Astrocyte (in vitro differentiated cells and primary cell): ENCODE data around the gene ZC3H4. TPM values are rescaled to one million over a fixed set of nuclear protein-coding genes. Genes with fewer than 3 reads are reported as not detected.

Experiments
- DNase-seq: peaks from one replicate; pipeline ENCODE4 v3.0.0-alpha.2; 2010; ENCODE audit warnings: low read depth
- FAIRE-seq: peaks from 2 replicates; lab custom pipeline; 2011; peaks lifted over from hg19 to GRCh38; lab: Jason Lieb, UNC
- H2AFZ ChIP-seq: 2 replicates; pipeline ENCODE4 v1.6.0; 2012; ENCODE audit warnings: low read depth, low read length, inconsistent platforms
- H3K27ac ChIP-seq: 2 replicates; pipeline ENCODE4 v1.5.1; 2011; ENCODE audit warnings: low read depth, low read length, inconsistent platforms
- H3K27me3 ChIP-seq: 2 replicates; pipeline ENCODE4 v1.6.0; 2011; ENCODE audit warnings: low read length, inconsistent platforms; ENCODE audit not compliant: insufficient read depth
- H3K36me3 ChIP-seq: 2 replicates; pipeline ENCODE4 v1.5.1; 2011; ENCODE audit warnings: low read length, inconsistent platforms; ENCODE audit not compliant: insufficient read depth
- H3K4me1 ChIP-seq: 2 replicates; pipeline ENCODE4 v1.5.1; 2011; ENCODE audit warnings: low read length, inconsistent platforms; ENCODE audit not compliant: insufficient read depth
- H3K4me2 ChIP-seq: 2 replicates; pipeline ENCODE4 v1.6.0; 2012; ENCODE audit warnings: low read length, inconsistent platforms
- H3K4me3 ChIP-seq: 2 replicates; pipeline ENCODE4 v1.5.1; 2011; ENCODE audit warnings: low read depth, mild to moderate bottlenecking, low read length, inconsistent platforms; ENCODE audit not compliant: insufficient read depth
- H3K79me2 ChIP-seq: 2 replicates; pipeline ENCODE4 v1.6.0; 2012; ENCODE audit warnings: mild to moderate bottlenecking, low read length, inconsistent platforms; ENCODE audit not compliant: insufficient read depth
- H3K9ac ChIP-seq: 2 replicates; pipeline ENCODE4 v1.6.0; 2012; ENCODE audit warnings: mild to moderate bottlenecking, low read length, inconsistent platforms
- H3K9me3 ChIP-seq: 2 replicates; pipeline ENCODE4 v1.5.1; 2012; ENCODE audit warnings: low read depth, mild to moderate bottlenecking, low read length, inconsistent platforms; ENCODE audit not compliant: insufficient read depth
- H4K20me1 ChIP-seq: 2 replicates; pipeline ENCODE4 v1.6.0; 2012; ENCODE audit warnings: low read length, inconsistent platforms; ENCODE audit not compliant: insufficient read depth
- H3K27ac Mint-ChIP-seq: one replicate; pipeline ENCODE4 v1.8.0; 2021; ENCODE audit warnings: mild to moderate bottlenecking, mixed read lengths; ENCODE audit not compliant: unreplicated experiment
- H3K27me3 Mint-ChIP-seq: one replicate; pipeline ENCODE4 v1.8.0; 2021; ENCODE audit warnings: low read depth, mixed read lengths; ENCODE audit not compliant: unreplicated experiment
- H3K36me3 Mint-ChIP-seq: one replicate; pipeline ENCODE4 v1.8.0; 2021; ENCODE audit warnings: low read depth, mixed read lengths; ENCODE audit not compliant: unreplicated experiment
- H3K4me1 Mint-ChIP-seq: one replicate; pipeline ENCODE4 v1.8.0; 2021; ENCODE audit warnings: low read depth, mixed read lengths; ENCODE audit not compliant: unreplicated experiment
- H3K4me3 Mint-ChIP-seq: one replicate; pipeline ENCODE4 v1.8.0; 2021; ENCODE audit warnings: mild to moderate bottlenecking, moderate library complexity, mixed read lengths; ENCODE audit not compliant: unreplicated experiment
- H3K9me3 Mint-ChIP-seq: one replicate; pipeline ENCODE4 v1.8.0; 2021; ENCODE audit warnings: mild to moderate bottlenecking, mixed read lengths; ENCODE audit not compliant: unreplicated experiment
- EZH2 ChIP-seq: IDR thresholded peaks from 2 replicates; pipeline ENCODE4 v1.6.1; 2012; ENCODE audit warnings: mild to moderate bottlenecking, low read length, inconsistent platforms; ENCODE audit not compliant: insufficient read depth
- total RNA-seq: library from RNA; stranded (reverse); gene quantifications from 2 replicates; pipeline ENCODE4 v1.2.1, GENCODE V29; 2021
- TF ChIP-seq, protein P1 (sequence below): IDR thresholded peaks from 2 replicates; pipeline ENCODE4 v1.5.1; 2011; ENCODE audit warnings: low read depth, mild to moderate bottlenecking, inconsistent platforms, low read length, moderate library complexity; ENCODE audit not compliant: insufficient read depth

ZC3H4 gene
- total RNA-seq, 1 donor from 2014 or later, result 42.3 TPM

DNA sequence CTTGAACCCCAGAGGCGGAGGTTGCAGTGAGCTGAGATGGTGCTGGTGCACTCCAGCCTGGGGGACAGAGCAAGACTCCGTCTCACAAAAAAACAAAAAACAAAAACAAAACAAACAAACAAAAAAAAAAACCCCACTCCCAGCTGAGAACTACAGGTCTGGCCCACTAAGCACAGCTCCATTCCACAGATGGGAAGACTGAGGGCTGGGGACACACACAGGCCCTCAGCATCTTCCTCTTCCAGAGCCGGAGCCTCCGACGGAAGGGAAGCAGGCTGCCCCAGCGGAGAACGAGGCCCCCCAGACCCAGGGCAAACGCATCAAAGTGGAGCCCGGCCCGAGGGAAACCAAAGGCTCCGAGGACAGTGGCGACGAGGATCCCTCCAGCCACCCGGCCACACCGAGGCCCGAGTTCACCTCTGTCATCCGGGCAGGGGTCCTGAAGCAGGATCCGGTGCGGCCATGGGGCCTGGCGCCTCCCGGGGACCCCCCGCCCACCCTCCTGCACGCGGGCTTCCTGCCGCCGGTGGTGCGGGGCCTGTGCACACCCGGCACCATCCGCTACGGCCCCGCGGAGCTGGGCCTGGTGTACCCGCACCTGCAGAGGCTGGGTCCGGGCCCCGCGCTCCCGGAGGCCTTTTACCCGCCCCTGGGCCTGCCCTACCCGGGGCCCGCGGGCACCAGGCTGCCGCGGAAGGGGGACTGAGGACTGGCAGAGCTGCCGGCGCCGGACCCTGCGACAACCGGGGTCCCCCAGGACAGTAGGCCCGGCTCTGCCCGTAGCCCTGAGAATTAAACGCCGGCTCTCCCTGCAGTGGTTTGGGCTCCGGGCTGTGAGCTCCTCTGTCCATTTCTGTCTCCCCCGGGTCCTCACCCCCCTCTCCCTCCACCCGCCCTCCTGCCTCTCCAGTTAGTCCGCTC lies 68.4 kb downstream of the ZC3H4 start:
- peaks cover 5% of the 10 kb centered on the region for H3K79me2 ChIP-seq
- H4K20me1 ChIP-seq, result no peaks in the 10 kb centered on the region
- no peaks in the 10 kb centered on the region for H3K9me3 ChIP-seq
- no peaks in the 10 kb centered on the region for H3K36me3 ChIP-seq
- Mint-ChIP-seq H3K36me3 (peaks cover 7% of the 10 kb centered on the region), H3K9me3 (peaks cover 1% of the 10 kb centered on the region), H3K4me3 (no peak overlapping the region), H3K4me1 (peaks cover 11% of the 10 kb centered on the region), H3K27me3 (no peaks in the 10 kb centered on the region), H3K27ac (no peak overlapping the region)
- H2AFZ ChIP-seq, result no peak overlapping the region
- H3K4me1 ChIP-seq, result peaks cover 6% of the 10 kb centered on the region
- H3K4me2 ChIP-seq, result no peak overlapping the region
- TF ChIP-seq, protein P1, sequence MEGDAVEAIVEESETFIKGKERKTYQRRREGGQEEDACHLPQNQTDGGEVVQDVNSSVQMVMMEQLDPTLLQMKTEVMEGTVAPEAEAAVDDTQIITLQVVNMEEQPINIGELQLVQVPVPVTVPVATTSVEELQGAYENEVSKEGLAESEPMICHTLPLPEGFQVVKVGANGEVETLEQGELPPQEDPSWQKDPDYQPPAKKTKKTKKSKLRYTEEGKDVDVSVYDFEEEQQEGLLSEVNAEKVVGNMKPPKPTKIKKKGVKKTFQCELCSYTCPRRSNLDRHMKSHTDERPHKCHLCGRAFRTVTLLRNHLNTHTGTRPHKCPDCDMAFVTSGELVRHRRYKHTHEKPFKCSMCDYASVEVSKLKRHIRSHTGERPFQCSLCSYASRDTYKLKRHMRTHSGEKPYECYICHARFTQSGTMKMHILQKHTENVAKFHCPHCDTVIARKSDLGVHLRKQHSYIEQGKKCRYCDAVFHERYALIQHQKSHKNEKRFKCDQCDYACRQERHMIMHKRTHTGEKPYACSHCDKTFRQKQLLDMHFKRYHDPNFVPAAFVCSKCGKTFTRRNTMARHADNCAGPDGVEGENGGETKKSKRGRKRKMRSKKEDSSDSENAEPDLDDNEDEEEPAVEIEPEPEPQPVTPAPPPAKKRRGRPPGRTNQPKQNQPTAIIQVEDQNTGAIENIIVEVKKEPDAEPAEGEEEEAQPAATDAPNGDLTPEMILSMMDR, result no peak
- no peak for TF ChIP-seq EZH2
- FAIRE-seq, result no peak
- no peak for DNase-seq
- no peak overlapping the region for H3K27ac ChIP-seq
- H3K9ac ChIP-seq, result no peak overlapping the region
- no peaks in the 10 kb centered on the region for H3K27me3 ChIP-seq
- H3K4me3 ChIP-seq, result no peak overlapping the region

DNA sequence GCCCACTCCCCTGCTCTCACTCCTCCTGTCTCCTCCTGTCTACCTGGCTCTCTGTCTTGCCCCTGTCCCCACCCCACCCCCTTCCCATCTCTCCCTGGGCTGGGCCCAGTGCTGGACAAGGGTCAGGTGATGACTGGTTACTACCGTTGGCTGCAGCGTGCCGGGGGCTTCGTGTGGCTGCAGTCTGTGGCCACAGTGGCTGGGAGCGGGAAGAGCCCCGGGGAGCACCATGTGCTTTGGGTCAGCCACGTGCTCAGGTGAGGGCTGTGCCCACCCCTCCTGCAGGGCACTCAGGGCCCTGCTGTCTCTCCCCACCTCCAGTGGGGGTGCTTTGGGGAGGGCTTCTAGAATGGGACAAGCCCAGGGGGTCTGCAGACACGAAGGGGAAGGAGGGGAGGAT lies 72.7 kb downstream of the ZC3H4 start:
- Mint-ChIP-seq H3K27me3 (no peaks in the 10 kb centered on the region), H3K27ac (no peak overlapping the region)
- DNase-seq, result no peak

More for the DNA sequence above, 72.7 kb downstream of the ZC3H4 start:
- Histone ChIP-seq H3K4me2 (no peak overlapping the region), H3K79me2 (no peaks in the 10 kb centered on the region), H3K9me3 (no peaks in the 10 kb centered on the region), H4K20me1 (no peaks in the 10 kb centered on the region), H2AFZ (no peak overlapping the region), H3K27ac (no peak overlapping the region), H3K27me3 (no peaks in the 10 kb centered on the region), H3K4me1 (peaks cover 4% of the 10 kb centered on the region), H3K9ac (no peak overlapping the region), H3K4me3 (no peak overlapping the region), H3K36me3 (no peaks in the 10 kb centered on the region)
- TF ChIP-seq EZH2, result no peak
- TF ChIP-seq, protein P1, result no peak
- H3K36me3 Mint-ChIP-seq, result peaks cover 5% of the 10 kb centered on the region
- no peak overlapping the region for H3K4me3 Mint-ChIP-seq
- no peak for FAIRE-seq
- H3K4me1 Mint-ChIP-seq, result peaks cover 2% of the 10 kb centered on the region
- peaks cover 1% of the 10 kb centered on the region for H3K9me3 Mint-ChIP-seq
